Fibroblast of pulmonary artery (primary cell): ENCODE measurements around the gene NSMF.

ENCODE experiments used
- DNase-seq: peaks from one replicate; pipeline ENCODE4 v3.0.0-alpha.2; 2010; ENCODE audit warnings: low read depth
- H3K4me3 ChIP-seq: replicated peaks from 2 replicates; pipeline ENCODE4 v1.5.1; 2011; ENCODE audit warnings: low read depth, mild to moderate bottlenecking, control low read depth, low read length, moderate library complexity
- CTCF ChIP-seq: IDR thresholded peaks from 2 replicates; pipeline ENCODE4 v1.5.1; 2011; ENCODE audit warnings: mild to moderate bottlenecking, control low read depth, low read length, inconsistent platforms; ENCODE audit errors: missing control alignments

NSMF gene

GRCh38 chr9:137404961-137405567 is 54.1 kb downstream of the NSMF start:
- DNase-seq: no peak
- no peak overlapping the region for H3K4me3 ChIP-seq
- TF ChIP-seq CTCF: no peak

- DNase-seq: no peak
- no peak overlapping the region for H3K4me3 ChIP-seq
- TF ChIP-seq CTCF: no peak
Measured at GRCh38 chr9:137403269-137403668, 55.9 kb downstream of the NSMF start.

- no peak for DNase-seq
- no peak for TF ChIP-seq CTCF
- H3K4me3 ChIP-seq: no peak overlapping the region
Measured at GRCh38 chr9:137402746-137403145, 56.4 kb downstream of the NSMF start.

- no peak for TF ChIP-seq CTCF
- no peak overlapping the region for H3K4me3 ChIP-seq
- DNase-seq: no peak
Measured at GRCh38 chr9:137398561-137399468, 60.3 kb downstream of the NSMF start.

GRCh38 chr9:137397675-137398423 is 61.3 kb downstream of the NSMF start:
- no peak overlapping the region for H3K4me3 ChIP-seq
- no peak for TF ChIP-seq CTCF
- DNase-seq: no peak
